GM13977 (cell line): ENCODE measurements around the gene UPF3A.

ENCODE experiments used
- DNase-seq: peaks from one replicate; pipeline ENCODE4 v3.0.0; 2012; ENCODE audit warnings: low spot score
- in situ Hi-C: fragments of 300-500 bp; cut with MboI; formaldehyde crosslinking; loops from one replicate; pipeline ENCODE4 v1.12.0; 2022; ENCODE audit warnings: low sequenced_read_pairs, low pct_unique_long_range_greater_than_20kb, mixed read lengths, inconsistent platforms; ENCODE audit not compliant: unreplicated experiment
- TF ChIP-seq, protein P1 (sequence below): IDR thresholded peaks from 2 replicates; pipeline ENCODE4 v1.5.1; 2012; ENCODE audit warnings: mild to moderate bottlenecking, control low read depth; ENCODE audit not compliant: insufficient read depth; ENCODE audit errors: extremely low read depth, missing control alignments

UPF3A gene

DNA sequence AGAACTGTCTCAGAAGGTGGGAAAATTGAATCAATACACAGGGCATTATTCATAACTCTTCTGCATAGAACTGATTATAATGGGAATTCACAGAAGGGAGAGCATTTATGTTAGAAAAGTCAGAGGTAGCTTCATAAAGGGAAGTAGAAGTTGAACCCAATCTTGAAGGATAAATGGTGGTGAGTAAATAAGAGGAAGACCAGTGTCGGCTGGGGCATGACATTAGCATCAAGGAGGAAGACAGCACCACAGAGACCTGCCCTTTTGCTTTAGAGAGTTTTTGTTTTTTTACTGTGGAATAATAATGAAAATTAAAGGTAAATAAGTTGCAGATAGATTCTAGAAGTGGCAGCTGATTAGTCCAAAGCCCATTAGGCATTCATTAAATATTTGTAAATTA is 24.9 kb upstream of the UPF3A start:
- in situ Hi-C loops = no loop called here
- TF ChIP-seq, protein P1, sequence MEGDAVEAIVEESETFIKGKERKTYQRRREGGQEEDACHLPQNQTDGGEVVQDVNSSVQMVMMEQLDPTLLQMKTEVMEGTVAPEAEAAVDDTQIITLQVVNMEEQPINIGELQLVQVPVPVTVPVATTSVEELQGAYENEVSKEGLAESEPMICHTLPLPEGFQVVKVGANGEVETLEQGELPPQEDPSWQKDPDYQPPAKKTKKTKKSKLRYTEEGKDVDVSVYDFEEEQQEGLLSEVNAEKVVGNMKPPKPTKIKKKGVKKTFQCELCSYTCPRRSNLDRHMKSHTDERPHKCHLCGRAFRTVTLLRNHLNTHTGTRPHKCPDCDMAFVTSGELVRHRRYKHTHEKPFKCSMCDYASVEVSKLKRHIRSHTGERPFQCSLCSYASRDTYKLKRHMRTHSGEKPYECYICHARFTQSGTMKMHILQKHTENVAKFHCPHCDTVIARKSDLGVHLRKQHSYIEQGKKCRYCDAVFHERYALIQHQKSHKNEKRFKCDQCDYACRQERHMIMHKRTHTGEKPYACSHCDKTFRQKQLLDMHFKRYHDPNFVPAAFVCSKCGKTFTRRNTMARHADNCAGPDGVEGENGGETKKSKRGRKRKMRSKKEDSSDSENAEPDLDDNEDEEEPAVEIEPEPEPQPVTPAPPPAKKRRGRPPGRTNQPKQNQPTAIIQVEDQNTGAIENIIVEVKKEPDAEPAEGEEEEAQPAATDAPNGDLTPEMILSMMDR = no peak
- no peak for DNase-seq

- in situ Hi-C loops = no loop called here
- TF ChIP-seq, protein P1 = no peak
- DNase-seq = no peak
Observed at GRCh38 chr13:114257014-114257413, 24.4 kb upstream of the UPF3A start.

GRCh38 chr13:114258589-114258988 is 22.8 kb upstream of the UPF3A start:
- TF ChIP-seq, protein P1 = no peak
- in situ Hi-C loops = no loop called here
- DNase-seq = no peak

GRCh38 chr13:114259374-114259773 is 22.0 kb upstream of the UPF3A start:
- TF ChIP-seq, protein P1 = no peak
- no peak for DNase-seq
- in situ Hi-C loops = no loop called here

GRCh38 chr13:114259974-114260373 is 21.4 kb upstream of the UPF3A start:
- TF ChIP-seq, protein P1 = no peak
- no peak for DNase-seq
- in situ Hi-C loops = no loop called here

- in situ Hi-C loops = no loop called here
- TF ChIP-seq, protein P1 = no peak
- DNase-seq = no peak
Observed at GRCh38 chr13:114260814-114261213, 20.6 kb upstream of the UPF3A start.
